Measurements from ENCODE around the gene GMDS.

GRCh38 chr6:1643111-1643510, 602.3 kb downstream of the GMDS start:
- TF ChIP-seq CTCF (IDR thresholded peaks at IDR 0.05 in 4 of 5, conservative IDR thresholded peaks at IDR 0.05 in 1 of 5) (no peak), POLR2A (IDR thresholded peaks at IDR 0.05) (no peak)

Measured in gastrocnemius medialis (tissue), 4 donors.